Measurements from ENCODE around the gene TRPT1.

Gene TRPT1, protein sequence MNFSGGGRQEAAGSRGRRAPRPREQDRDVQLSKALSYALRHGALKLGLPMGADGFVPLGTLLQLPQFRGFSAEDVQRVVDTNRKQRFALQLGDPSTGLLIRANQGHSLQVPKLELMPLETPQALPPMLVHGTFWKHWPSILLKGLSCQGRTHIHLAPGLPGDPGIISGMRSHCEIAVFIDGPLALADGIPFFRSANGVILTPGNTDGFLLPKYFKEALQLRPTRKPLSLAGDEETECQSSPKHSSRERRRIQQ

DNA sequence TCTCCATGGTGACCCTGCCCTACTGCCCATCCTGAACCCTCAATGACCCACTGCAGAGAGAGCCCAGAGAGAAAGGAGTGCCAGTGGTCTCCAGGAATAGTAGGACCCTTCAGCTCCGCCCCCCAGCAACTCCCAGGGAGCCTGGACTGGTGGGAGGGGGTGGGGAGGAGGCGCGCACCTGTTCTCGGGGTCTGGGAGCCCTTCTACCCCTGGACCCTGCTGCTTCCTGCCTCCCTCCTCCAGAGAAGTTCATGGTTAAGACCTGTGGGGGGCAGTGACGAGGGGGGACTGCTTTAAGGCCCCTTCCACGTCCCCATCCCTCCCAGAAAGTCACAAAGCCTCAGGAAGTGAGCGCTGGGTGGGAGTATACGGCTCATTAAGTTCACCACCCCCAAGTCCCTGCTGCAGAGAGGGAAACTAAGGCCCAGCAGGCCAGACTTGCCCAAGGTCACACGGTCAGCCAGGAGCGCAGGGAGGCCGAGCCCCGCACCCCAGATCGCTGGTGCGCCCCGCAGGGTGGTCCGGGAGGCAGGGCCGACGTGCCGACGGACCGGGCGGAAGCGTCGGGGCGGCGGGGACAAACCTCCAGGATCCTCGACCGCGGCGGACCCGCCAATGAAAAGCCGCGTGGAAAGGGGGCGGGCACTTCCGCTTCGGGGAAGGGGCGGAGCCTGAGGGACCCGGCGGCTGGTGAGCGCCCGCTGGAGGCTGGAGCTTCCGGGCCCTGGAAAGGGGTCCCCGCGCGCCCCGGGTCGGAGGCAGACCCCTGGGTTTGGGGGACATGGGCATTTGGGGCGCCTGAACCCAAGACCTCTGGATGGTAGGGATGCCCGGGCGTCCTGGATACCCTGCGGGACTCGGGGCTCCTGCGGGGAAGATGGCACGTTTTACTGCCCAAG is at the start of gene TRPT1, which contains the start of gene NUDT22:
Gene TRPT1 (minus strand): TSS at position 579 of the 899 bp plus-strand sequence. CDS start 326 bp downstream, at position 253.
Gene NUDT22 (plus strand): TSS at position 667 of the 899 bp plus-strand sequence. CDS start 379 bp downstream, outside the sequence.
- DNase-seq: peak; percentile 64

DNA sequence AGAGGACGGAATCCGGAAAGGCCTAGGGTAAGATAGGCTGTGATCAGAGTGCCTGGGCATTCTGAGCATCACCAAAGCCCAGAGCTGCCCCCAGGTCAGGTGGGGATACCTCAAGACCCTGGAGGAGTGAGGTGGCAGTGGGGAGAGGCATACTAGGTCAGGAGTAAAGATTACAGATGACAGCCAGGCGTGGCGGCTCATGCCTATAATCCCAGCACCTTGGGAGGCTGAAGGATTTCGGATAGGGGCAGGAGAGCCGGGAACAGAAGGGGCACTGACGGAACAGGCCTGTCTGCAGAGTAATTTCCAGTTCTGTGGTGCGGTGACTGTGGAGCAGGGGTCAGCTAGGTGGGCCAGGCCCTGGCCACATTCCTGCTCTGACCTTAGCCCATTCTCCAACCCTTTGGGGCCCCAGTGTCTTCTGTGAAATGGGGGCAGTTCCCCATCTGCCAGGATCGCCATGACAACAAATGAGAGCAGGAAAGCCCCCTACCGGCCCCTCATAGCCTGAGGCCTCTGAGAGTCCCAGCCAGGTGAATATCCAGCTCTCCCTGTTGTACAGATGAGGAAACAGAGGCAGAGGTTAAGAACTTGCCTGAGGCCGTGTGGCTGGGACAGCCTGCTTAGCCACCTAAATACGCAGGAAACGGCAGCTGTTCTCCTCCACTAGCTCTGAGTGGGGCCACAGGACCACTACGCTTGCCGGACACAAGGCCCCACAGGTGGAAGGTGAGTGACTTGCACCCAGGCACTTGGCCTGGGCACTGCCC is 49.2 kb upstream of the TRPT1 start:
- DNase-seq: no peak

DNA sequence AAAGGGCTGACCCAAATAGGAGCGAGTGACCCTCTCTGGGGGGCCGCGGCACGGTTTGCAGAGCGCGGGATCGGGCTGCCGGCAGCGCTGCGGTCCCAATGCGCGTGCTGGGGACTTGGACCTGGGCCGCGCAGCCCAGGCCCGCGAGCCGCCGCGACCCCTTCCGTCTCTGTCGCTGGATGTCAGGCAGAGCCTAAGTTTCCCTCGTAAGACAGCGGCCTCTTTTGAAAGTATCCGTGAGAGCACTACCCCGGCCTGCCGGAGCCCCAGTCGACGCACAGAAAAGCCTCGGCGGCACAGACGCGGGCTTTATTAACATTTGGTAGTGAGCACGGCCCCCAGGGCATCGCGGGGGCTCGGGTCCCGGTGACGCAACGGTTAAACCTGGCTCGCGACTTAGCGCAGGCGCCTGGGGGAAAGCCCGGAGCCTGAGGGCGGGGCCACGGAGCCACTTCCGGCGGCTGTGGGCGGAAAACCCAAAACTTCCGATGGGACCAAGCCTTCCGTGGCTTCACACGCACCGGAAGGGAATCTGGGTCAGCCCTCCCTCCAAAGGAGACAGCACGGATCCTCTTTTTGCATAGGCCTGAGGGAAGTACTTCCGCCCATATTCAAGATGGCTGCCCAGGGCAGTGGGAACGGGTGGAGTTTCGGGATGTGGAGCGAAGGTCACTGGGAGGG is 43.7 kb upstream of the TRPT1 start:
- peak; percentile 99 for DNase-seq

DNA sequence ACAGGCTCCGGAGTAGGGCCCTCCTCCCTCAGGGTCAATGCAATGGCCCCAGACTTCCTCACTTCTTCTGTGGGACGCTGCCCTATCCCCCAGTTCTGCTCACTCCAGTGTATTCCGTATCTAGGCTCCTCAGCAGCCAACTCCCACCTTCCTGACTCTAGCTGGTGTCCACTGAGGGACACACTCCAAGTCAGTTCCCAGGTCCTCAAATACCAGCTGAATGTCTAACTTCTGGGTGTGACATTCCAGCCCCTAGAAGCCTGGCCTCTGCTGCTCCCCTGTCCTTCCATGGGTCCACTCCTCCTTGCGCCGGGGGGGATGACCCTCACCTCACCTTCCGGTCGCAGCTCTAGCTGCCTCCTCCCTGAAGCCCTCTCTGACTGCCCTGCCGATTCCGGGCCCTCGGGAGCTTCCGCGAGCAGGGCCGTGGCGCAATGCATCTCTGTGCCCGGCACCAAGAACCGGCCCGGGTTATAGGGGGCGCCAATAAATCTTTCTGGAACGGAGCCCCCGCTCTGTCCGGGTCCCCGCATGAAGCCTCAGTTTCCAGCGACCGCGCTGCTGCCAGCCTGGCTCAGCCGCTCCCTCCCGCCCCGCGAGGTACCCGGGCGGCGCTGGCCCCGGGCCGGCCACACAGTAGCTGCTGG is 43.0 kb upstream of the TRPT1 start:
- DNase-seq: no peak

DNA sequence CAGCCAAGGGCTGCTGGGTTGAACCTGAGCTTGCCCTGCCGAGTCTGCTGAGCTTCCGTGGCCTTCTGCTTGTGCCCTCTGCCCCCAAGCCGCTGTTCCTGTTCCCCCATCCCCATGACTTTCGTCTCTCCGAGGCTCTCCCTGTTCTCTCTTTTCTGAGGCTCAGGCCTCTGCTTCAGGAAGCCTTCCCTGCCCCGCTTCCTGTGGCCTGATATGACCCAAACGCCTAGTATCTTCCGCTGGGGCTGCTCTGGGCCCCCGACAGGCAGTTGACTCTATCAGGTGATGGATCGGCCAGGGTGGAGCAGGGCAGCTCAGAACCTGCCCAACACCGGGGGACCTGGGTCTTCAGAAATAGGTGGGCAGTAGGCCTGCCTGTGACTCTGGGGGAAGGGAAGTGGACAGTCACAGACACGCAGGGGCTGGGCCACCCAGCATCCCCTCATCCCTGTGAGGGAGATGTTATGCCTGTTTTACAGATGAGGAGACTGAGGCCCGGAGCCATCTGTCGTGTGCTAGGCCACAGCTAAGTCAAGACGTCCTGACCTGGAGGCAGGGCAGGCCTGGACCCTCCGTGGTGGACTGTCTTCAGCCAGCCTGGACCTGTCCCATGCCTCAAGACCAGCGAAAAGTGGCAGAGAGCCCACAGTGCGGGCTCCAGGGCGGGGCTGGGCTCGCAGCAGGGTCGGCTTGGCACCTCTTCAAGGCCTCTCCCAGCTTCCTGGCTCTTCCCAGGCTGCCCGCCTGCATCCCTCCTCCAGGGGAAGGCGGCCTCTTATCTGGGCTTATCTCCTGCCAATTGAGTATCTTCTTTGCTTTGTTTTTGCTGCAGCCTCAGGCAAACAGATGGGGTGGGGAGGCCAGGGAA is 42.3 kb upstream of the TRPT1 start:
- peak; percentile 27 for DNase-seq

DNA sequence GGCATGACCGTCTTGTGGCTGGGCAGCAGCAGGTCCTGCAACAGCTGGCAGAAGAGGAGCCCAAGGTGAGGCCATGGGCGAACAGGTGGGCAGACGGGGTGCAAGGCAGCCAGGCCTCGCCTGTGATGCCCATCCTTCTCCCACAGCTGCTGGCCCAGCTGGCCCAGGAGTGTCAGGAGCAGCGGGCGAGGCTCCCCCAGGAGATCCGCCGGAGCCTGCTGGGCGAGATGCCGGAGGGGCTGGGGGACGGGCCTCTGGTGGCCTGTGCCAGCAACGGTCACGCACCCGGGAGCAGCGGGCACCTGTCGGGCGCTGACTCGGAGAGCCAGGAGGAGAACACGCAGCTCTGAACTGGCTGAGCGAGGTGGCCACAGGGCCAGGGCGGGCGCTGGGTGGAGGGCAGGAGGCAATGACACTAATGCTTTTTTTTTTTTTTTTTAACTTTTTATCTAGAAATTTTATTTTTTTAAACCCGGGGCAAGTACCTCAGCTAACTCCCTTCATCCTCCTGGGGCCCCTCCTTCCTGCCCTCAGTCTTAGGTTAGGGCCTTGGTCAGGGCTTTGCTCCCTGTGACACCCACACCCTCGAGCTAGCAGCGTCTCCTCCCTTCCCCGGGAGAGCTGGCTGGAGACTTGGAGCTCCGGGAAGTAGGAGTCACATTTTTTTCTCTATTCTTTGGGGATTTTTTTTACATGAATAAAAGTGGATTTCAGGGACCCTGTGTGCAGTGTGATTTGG is 41.4 kb upstream of the TRPT1 start:
- DNase-seq: peak; percentile 77

DNA sequence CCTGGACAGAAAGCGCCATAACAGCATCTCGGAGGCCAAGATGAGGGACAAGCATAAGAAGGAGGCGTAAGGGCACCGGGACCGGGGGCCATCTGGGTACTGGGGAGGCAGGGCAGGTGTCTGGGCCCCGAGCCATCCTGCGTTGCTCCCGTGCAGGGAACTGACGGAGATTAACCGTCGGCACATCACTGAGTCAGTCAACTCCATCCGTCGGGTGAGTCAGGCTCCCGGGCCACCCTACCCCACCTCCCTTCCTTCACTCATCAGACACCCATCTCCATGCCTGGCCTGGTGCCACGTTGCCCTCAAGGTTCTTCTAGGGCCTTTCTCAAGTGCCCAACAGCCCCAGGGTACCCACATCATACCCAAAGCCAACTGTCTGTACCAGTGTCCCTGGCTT is 40.4 kb upstream of the TRPT1 start:
- no peak for DNase-seq

DNA sequence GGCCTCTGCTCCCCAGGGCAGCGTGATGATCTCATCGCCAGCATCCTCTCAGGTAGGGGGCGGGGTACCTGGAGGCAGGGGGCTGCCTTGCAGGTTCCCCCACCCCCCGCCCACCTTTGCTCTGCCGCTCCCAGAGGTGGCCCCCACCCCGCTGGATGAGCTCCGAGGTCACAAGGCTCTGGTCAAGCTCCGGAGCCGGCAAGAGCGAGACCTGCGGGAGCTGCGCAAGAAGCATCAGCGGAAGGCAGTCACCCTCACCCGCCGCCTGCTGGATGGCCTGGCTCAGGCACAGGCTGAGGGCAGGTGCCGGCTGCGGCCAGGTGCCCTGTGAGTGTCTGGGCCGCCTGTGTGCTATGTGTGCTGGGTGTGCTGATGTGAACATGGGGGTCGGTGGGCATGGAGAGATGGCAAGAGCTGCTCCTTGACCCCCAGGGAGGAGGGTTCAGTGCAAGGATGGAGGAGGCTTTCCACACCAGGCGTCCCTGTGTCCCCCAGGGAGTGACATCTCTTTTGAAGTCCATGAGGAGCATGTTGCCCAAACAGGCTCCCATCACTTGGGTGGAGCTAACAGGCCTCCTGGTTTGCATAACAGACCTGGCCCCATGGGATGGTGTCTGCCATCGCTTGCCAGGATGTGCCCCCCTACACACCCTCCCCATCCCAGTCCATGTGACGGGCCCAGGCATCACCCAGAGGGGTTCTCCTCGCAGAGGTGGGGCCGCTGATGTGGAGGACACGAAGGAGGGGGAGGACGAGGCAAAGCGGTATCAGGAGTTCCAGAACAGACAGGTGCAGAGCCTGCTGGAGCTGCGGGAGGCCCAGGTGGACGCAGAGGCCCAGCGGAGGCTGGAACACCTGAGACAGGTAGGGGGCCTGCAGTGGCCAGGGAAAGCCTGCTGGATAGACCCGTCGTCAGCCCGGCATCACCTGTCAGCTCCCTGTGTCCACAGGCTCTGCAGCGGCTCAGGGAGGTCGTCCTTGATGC is 39.5 kb upstream of the TRPT1 start:
- DNase-seq: no peak

DNA sequence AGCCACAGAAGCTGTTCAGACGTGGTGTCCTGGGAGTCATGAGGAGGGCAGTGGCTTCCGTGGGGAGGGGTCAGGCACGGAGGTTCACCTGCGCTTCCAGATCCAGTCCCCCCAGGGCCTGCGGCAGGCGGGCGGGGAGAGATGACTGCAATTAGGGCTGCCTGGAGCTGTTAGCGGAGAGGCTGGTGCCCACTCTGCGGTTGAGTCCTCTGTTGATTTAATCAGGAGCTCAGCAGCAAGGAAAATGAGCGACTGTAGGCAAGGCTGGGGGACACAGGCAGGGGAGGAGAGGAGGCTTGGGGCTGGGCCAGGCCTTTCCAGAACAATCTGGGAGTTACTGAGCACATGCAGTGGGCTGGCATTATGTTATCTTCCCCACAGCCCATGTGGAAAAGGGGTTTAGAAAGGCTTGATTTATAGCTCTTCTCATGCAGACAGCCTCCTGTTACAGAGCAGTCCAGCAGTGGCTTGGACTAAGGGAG is 38.4 kb upstream of the TRPT1 start:
- DNase-seq: no peak

DNA sequence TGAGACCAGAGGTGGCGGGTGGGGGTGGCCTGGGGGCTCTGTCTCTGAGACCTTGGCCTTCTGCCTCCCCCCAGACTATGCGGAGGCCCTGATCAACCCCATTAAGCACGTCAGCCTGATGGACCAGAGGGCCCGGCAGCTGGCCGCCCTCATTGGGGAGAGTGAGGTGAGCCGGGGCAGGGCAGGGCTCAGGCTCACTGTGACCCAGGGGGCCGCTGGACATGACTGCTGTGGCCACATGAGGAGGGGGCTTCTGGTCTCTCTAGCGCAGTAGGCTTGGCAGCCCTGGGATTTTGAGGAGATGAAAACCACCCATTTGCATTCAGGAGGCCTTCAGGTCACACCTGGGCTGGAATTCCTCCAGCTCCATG is 37.9 kb upstream of the TRPT1 start:
- no peak for DNase-seq

DNA sequence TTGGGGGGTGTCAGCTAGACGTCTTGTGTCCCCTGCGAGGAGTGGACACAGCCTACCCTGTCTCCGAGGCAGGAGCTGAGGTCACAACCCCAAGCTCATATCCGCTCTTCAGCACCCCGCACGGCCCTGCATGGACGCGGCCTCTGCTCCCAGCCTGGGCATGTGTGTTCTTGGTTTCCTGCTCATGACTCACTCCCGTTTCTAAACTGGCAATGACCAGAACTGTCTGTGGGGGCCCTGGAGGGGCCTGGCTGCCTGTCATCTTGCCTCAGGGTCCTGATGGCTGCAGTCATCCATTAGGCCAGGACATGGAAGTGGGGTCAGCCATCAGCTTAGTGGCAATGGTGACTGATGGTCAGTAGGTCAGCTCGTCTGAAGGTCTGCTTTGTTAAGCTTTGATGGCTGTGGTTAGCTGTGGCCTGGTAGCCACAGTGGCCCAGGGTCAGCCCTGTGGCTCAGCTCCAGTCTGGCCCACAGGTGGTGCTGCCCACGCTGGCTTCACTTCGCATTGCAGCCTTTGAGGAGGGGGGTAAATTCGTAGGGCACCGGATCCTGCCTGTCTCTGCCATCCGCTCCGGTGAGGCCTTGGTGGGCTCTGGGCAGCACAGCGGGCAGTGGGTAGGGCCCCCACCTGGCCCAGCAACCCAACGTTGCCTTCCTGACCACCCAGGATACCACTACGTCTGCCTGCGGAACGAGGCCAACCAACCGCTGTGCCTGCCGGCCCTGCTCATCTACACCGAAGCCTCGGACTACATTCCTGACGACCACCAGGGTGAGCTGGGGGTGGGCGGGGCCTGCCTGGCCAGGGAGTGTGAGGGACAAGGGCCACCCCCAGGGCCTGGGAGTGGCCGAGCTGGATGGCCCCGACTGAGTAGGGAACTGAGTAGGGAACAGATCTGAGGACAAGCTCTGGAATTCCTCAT is 37.3 kb upstream of the TRPT1 start:
- no peak for DNase-seq

DNA sequence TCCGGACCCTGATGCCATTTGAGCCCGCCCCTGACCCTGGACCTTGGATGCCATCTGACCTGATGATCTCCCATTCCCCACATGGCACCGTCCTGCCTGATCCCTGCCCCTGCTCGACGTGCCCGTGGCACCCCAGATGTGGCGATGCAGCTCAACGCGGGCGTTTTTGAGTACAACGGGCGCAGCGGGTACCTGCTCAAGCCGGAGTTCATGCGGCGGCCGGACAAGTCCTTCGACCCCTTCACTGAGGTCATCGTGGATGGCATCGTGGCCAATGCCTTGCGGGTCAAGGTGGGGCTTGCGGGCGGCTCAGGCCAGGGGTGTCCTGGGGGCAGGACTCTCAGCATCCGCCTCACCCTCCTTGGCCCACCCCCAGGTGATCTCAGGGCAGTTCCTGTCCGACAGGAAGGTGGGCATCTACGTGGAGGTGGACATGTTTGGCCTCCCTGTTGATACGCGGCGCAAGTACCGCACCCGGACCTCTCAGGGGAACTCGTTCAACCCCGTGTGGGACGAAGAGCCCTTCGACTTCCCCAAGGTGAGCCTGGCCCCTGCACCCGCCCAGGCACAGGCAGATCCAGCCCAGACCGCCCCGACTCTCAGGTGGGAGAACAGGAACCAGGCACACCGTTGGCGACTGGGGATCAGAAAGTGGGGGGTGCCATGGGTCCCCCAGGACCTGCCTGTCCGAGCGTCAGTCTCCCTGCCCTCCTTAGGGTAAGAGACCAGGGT is 36.5 kb upstream of the TRPT1 start:
- DNase-seq: no peak

DNA sequence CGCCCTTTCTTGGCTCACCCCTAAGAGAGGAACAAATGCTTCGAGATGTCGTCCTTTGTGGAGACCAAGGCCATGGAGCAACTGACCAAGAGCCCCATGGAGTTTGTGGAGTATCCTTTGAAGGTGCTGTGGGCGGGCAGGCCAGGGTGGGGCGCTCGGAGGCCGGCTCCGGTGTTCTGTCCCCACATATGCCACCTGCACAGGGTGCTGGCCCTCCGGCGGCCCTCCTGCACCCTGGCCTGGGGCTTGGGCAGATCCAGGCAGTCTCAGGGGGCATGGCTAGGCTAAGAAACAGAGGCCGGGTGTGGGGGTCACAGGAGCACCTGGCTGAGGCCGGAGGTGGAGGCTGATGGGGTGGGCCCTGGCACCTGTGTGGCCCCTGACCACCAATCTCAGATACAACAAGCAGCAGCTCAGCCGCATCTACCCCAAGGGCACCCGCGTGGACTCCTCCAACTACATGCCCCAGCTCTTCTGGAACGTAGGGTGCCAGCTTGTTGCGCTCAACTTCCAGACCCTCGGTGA is 35.6 kb upstream of the TRPT1 start:
- DNase-seq: no peak

DNA sequence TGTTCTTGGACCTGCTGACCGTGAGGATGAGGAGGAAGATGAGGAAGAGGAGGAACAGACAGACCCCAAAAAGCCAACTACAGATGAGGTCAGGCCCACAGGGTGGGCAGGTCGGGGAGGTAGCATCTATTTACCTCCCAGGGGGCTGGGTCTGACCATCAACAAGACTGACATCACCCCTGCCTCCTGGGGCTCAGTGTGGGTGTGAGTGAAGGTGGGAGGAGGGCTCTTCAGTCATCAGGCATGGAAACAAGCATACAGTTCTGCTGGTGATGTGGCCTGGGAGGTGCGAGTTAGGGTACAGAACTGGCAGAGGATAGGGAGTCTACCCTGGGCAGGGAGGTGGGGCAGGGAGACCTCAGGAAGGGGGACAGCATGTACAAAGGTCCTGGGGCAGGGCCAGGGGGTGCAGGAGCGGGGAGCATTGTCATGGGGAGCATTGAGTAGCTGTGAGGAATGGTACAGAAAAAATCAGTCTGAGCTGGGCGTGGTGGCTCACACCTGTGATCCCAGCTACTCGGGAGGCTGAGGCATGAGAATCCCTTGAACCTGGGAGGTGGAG is 34.2 kb upstream of the TRPT1 start:
- DNase-seq: no peak

DNA sequence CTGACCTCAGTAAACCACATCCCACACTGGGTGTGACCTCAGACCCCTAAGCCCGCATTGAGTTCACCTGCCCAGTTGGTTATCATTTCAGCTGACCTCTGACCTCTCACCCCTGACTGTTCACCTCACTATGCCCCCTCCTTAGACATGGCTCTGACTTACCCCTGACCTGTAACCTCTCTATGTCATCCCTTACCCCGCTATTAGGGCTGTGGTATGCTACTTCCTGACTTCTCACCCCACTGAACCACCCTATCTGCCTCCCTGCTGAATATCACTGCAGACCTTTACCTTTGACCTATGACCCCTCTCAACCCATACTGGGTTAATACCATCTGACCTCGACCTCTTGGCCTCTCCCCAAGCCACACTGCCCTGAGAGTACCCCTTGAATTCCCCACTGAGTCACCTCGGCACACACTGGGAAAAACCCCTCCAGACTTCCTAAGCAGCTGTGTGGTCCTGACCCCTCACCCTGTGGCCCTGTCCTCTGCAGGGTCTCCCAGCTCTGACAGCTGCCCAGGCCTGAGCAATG is 33.6 kb upstream of the TRPT1 start:
- no peak for DNase-seq

DNA sequence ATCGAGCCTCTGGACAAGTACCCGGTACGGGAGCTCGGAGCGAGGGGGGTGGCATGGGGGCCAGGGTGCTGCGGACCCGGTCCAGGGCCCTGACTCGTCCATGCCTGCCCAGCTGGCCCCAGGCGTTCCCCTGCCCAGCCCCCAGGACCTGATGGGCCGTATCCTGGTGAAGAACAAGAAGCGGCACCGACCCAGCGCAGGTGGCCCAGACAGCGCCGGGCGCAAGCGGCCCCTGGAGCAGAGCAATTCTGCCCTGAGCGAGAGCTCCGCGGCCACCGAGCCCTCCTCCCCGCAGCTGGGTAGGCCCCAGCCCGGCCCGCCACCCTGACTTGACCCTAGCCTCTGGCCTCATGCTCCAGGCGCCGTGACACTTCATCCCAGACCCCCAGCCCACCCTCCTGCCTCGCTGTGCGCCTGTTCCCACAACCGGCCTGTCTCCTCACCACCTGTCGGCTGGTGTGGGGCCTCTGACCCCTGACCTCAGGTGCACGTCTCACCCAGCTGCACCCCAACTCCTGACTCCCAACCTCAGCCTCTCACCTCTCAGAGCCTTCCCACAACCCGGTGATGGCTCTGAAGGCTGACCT is 33.1 kb upstream of the TRPT1 start:
- DNase-seq: no peak
